SK-N-SH (cell line): ENCODE results near the gene RBM19. TPM values are rescaled to one million over a fixed set of nuclear protein-coding genes. Genes with fewer than 3 reads are reported as not detected.

ENCODE experiments used
- CTCF ChIA-PET: fragments of 300-600, 350-600 bp; formaldehyde crosslinking; extraction: SDS; loops from one replicate; lab custom pipeline; 2021; lab: Yijun Ruan, JAX
- POLR2A ChIA-PET: fragments of 350-600 bp; sonication (Branson Sonifier 250); formaldehyde crosslinking; extraction: SDS; loops from one replicate; lab custom pipeline; 2020; ENCODE audit warnings: antibody characterized with exemption, inconsistent platforms; lab: Yijun Ruan, JAX
- DNase-seq: peaks from one replicate; pipeline ENCODE4 v3.0.0; 2012
- H2AFZ ChIP-seq: fragments of 200-600 bp; sonication (generic); 2 replicates; pipeline ENCODE4 v1.8.1; 2016; ENCODE audit warnings: antibody characterized with exemption, mild to moderate bottlenecking, low read depth
- H3F3A ChIP-seq: fragments of 200-600 bp; sonication (generic); replicated peaks from 2 replicates; pipeline ENCODE3; 2016; ENCODE audit warnings: antibody characterized with exemption, mild to moderate bottlenecking; ENCODE audit not compliant: insufficient read depth
- H3K27ac ChIP-seq, 2 experiments: fragments of 200-500 bp in 1 of 2; fragments of 200-600 bp in 1 of 2; sonication (Bioruptor generic) in 1 of 2; sonication (generic), shearing (Covaris generic) in 1 of 2; 2 replicates each; pipeline versions ENCODE4 v1.5.1 to v1.6.1; 2014 to 2016; ENCODE audit warnings: low read depth in 2 of 2, inconsistent platforms in 1 of 2, low read length in 1 of 2, mild to moderate bottlenecking in 1 of 2, mixed read lengths in 1 of 2
- H3K27me3 ChIP-seq: fragments of 200-600 bp; sonication (generic), shearing (Covaris generic); 2 replicates; pipeline ENCODE4 v1.6.1; 2016; ENCODE audit warnings: mixed run types; ENCODE audit not compliant: insufficient read depth
- H3K36me3 ChIP-seq, 2 experiments: fragments of 200-500 bp in 1 of 2; fragments of 200-600 bp in 1 of 2; sonication (Bioruptor generic) in 1 of 2; sonication (generic) in 1 of 2; replicated peaks in 1 of 2; 2 replicates each; pipeline versions ENCODE3 to v1.5.1; 2014 to 2016; ENCODE audit warnings: low read length in 1 of 2, mild to moderate bottlenecking in 1 of 2; ENCODE audit not compliant: insufficient read depth in 2 of 2, control insufficient read depth in 1 of 2
- H3K4me1 ChIP-seq, 2 experiments: fragments of 200-500 bp in 1 of 2; fragments of 200-600 bp in 1 of 2; sonication (Bioruptor generic) in 1 of 2; sonication (generic), shearing (Covaris generic) in 1 of 2; 2 replicates each; pipeline versions ENCODE4 v1.5.1 to v1.6.1; 2014 to 2016; ENCODE audit warnings: low read depth in 1 of 2, low read length in 1 of 2, mixed run types in 1 of 2; ENCODE audit not compliant: insufficient read depth in 2 of 2, control insufficient read depth in 1 of 2
- H3K4me2 ChIP-seq: fragments of 200-600 bp; sonication (generic), shearing (Covaris generic); 2 replicates; pipeline ENCODE4 v1.6.1; 2017; ENCODE audit warnings: mixed run types
- H3K4me3 ChIP-seq, 2 experiments: fragments of 200-500 bp in 1 of 2; fragments of 200-600 bp in 1 of 2; sonication (Bioruptor generic) in 1 of 2; sonication (generic), shearing (Covaris generic) in 1 of 2; 2 replicates each; pipeline versions ENCODE4 v1.5.1 to v1.8.1; 2014 to 2016; ENCODE audit warnings: low read depth in 2 of 2, inconsistent platforms in 1 of 2, low read length in 1 of 2, mild to moderate bottlenecking in 1 of 2, mixed read lengths in 1 of 2, moderate library complexity in 1 of 2
- H3K79me2 ChIP-seq: fragments of 200-600 bp; sonication (generic); 2 replicates; pipeline ENCODE4 v1.8.1; 2017; ENCODE audit warnings: mild to moderate bottlenecking; ENCODE audit not compliant: insufficient read depth
- H3K9ac ChIP-seq: fragments of 200-600 bp; sonication (generic); 2 replicates; pipeline ENCODE4 v1.6.1; 2017; ENCODE audit warnings: mixed run types
- H3K9me2 ChIP-seq: fragments of 200-600 bp; sonication (generic); 2 replicates; pipeline ENCODE4 v1.6.1; 2017; ENCODE audit warnings: mixed run types
- H3K9me3 ChIP-seq: fragments of 200-600 bp; sonication (generic); 2 replicates; pipeline ENCODE4 v1.6.1; 2017; ENCODE audit warnings: mixed run types, mild to moderate bottlenecking, moderate library complexity
- H4K20me1 ChIP-seq: fragments of 200-600 bp; sonication (generic); 2 replicates; pipeline ENCODE4 v1.6.1; 2017; ENCODE audit warnings: mild to moderate bottlenecking, mixed run types; ENCODE audit not compliant: insufficient read depth
- ELF1 ChIP-seq: IDR thresholded peaks from 2 replicates; pipeline ENCODE4 v1.4.0; 2012
- GABPA ChIP-seq: IDR thresholded peaks from 2 replicates; pipeline ENCODE4 v1.4.0; 2012; ENCODE audit warnings: low read depth, mild to moderate bottlenecking
- GATA2 ChIP-seq: sonication (generic); formaldehyde crosslinking; IDR thresholded peaks from 2 replicates; pipeline ENCODE4 v1.5.0; 2020; ENCODE audit warnings: mild to moderate bottlenecking, missing genetic modification reagents
- MXI1 ChIP-seq: IDR thresholded peaks from 2 replicates; pipeline ENCODE4 v1.6.1; 2012; ENCODE audit warnings: mild to moderate bottlenecking, low read depth, low read length, improper control_type of control experiment
- NFIC ChIP-seq: IDR thresholded peaks from 2 replicates; pipeline ENCODE4 v1.4.0; 2012; ENCODE audit warnings: borderline replicate concordance
- NRF1 ChIP-seq: IDR thresholded peaks from 2 replicates; pipeline ENCODE4 v1.6.1; 2012; ENCODE audit warnings: low read depth, mild to moderate bottlenecking, low read length
- PBX3 ChIP-seq: IDR thresholded peaks from 2 replicates; pipeline ENCODE4; 2012
- RXRA ChIP-seq: IDR thresholded peaks from 2 replicates; pipeline ENCODE4 v1.4.0; 2012; ENCODE audit warnings: low read depth, mild to moderate bottlenecking, borderline replicate concordance
- SIN3A ChIP-seq: IDR thresholded peaks from 2 replicates; pipeline ENCODE4 v1.6.1; 2012; ENCODE audit warnings: low read depth, mild to moderate bottlenecking, low read length, moderate library complexity, borderline replicate concordance
- TAF1 ChIP-seq: IDR thresholded peaks from 2 replicates; pipeline ENCODE4 v1.6.1; 2012; ENCODE audit warnings: low read depth, mild to moderate bottlenecking, low read length, moderate library complexity, borderline replicate concordance
- USF1 ChIP-seq: IDR thresholded peaks from 2 replicates; pipeline ENCODE4 v1.4.0; 2012; ENCODE audit warnings: low read depth, borderline replicate concordance
- USF2 ChIP-seq: fragments of 150-350 bp; IDR thresholded peaks from 2 replicates; pipeline ENCODE4 v1.6.1; 2017; ENCODE audit warnings: antibody characterized with exemption, low read length, low read depth, borderline replicate concordance
- YY1 ChIP-seq: IDR thresholded peaks from 2 replicates; pipeline ENCODE4 v1.4.0; 2012; ENCODE audit warnings: low read depth, mild to moderate bottlenecking
- ZBTB33 ChIP-seq: IDR thresholded peaks from 2 replicates; pipeline ENCODE4 v1.4.0; 2012; ENCODE audit warnings: low read depth, borderline replicate concordance
- WGBS: methylation state at CpG from one replicate; pipeline ENCODE4 v1.1.6; 2017; ENCODE audit warnings: low lambda C conversion rate; 5-methylcytosine and 5-hydroxymethylcytosine counted together
- polyA plus RNA-seq, 3 experiments: library from polyadenylated mRNA; depleted of rRNA; stranded (reverse); fragments of >200 nt; gene quantifications; 2 replicates each; pipeline ENCODE4 v1.2.3, GENCODE V29; 2012
- TF ChIP-seq, protein P1 (sequence below): IDR thresholded peaks from 2 replicates; pipeline ENCODE4 v1.4.0; 2012; ENCODE audit warnings: low read depth

The RBM19 gene
- polyA plus RNA-seq, 1 of the 3 experiments (the other 2 are of a cell fraction): 16.6 TPM

- TF ChIP-seq USF2 (no peak), NFIC (no peak), GATA2 (CRISPR knock-in tag) (no peak), ZBTB33 (no peak), PBX3 (no peak), SIN3A (no peak), YY1 (no peak), NRF1 (no peak), RXRA (no peak), MXI1 (no peak), GABPA (no peak), TAF1 (no peak), ELF1 (no peak), USF1 (no peak)
- TF ChIP-seq, protein P1, sequence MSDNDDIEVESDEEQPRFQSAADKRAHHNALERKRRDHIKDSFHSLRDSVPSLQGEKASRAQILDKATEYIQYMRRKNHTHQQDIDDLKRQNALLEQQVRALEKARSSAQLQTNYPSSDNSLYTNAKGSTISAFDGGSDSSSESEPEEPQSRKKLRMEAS: no peak
- H3F3A ChIP-seq: no peaks in the 10 kb centered on the region
- no peak overlapping the region for H3K9ac ChIP-seq
- ChIA-PET CTCF (interaction anchor here (0.7 to 5.4 kb wide), 2 partner anchors 25 to 27 kb away, joined by 3 to 39 read pairs; no protein-coding TSS in a partner anchor), POLR2A (no interaction called here)
- H3K36me3 ChIP-seq: no peaks in the 10 kb centered on the region
- H2AFZ ChIP-seq: no peak overlapping the region
- H3K4me1 ChIP-seq: peaks cover 0 to 18% of the 10 kb centered on the region in 2 experiments; a peak in 2 of 4 replicates
- H3K4me2 ChIP-seq: no peak overlapping the region
- H3K9me3 ChIP-seq: no peaks in the 10 kb centered on the region
- no peaks in the 10 kb centered on the region for H3K79me2 ChIP-seq
- no peaks in the 10 kb centered on the region for H3K9me2 ChIP-seq
- H4K20me1 ChIP-seq: no peaks in the 10 kb centered on the region
- no peak overlapping the region for H3K4me3 ChIP-seq
- WGBS: 93% methylated on average over 3 of the region's 3 CpGs
- no peak for DNase-seq
- no peak overlapping the region for H3K27ac ChIP-seq
- H3K27me3 ChIP-seq: no peaks in the 10 kb centered on the region
Measured at GRCh38 chr12:113887906-113888305, 78.2 kb downstream of the RBM19 start.
